ELF-1 (cell line): ENCODE results near the gene KIF6.

Experiments used
- DNase-seq: peaks from one replicate; pipeline ENCODE4 v3.0.0-alpha.2; 2016; ENCODE audit warnings: low read depth, low spot score

Gene KIF6

GRCh38 chr6:39321761-39322160, 403.4 kb downstream of the KIF6 start:
- DNase-seq, result no peak

DNA sequence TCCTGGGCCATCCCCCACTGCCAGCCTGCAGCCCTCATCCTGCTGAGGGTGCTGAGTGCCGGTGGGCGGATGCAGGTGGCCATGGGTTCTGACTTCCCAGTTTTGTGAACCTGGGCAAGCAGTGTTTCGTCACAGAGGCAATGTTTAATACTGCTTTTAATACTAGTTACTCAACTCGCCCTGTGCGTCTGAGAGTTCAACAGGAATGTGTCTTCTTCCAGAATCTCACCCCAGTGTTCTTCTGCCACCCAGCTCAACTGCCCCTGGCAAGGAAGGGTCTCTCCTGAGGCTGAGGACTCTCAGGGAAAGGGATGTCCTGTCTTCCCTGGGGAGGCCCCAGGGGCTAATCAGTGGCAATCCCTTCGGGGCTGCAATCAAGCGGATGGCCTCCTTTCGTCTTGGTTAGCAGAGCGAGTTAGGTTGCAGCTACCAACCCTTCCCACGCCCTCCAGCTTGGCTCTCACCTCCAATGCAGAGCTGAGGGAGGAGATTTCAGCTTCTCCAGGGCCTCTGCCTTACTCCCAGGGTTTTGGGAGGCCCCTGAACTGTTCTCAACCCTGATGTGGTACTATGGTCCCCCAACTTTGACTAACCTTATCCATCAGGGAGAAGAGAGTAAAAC, 404.7 kb downstream of the KIF6 start:
- DNase-seq, result no peak

GRCh38 chr6:39319621-39320362, 405.4 kb downstream of the KIF6 start:
- DNase-seq, result no peak

DNA sequence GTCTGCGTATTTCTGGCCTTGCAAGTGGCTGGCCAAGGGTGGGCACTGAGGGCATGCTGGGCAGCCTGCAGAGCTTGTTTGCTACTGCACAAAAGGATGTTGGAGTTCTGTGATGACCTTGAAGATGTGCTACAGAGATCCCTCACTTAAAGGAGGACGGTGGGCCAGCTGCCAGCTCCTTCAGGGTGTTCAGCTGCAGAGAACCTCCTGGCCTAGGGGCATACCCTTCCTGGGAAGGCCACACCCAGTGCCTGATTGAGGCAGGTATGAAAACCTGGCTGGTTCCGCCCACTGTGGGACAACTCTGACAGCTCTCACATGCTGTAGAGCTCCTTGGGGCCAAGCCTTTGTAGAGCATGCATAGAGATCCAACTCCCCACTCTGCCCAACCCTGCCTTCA, 408.0 kb downstream of the KIF6 start:
- no peak for DNase-seq

DNA sequence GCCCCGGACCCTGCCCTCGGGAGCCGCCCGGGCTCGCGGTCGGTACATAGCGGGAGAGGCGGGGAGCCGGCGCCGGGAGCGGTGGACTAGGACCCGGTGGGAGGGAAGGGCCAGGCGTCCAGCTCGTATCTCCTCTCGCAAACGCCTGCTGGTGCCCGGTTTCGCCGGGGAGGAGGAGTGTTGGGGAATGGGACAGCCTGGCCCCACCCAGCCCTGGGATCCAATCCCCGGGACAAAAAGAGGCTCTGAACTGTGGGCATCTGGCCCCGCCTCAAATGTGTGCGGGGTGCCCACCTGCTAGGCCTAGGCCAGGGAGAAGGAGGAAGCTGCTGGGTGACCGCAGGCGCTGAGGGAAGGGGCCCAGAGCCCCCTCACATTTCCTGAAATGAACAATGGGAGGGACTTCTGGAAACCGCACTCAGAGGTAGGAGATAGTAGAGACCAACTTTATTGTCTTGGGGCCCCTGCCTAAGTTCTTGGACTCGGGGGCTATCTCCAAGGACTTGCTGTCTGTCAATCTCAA, 410.9 kb downstream of the KIF6 start, which contains the start of gene KCNK17:
Gene KCNK17 (minus strand): TSS at position 147 of the 523 bp plus-strand sequence. CDS start 99 bp downstream, at position 48.
- no peak for DNase-seq

- no peak for DNase-seq
Measured at GRCh38 chr6:39313526-39314272, 411.5 kb downstream of the KIF6 start.

GRCh38 chr6:39312912-39313525, 412.2 kb downstream of the KIF6 start:
- DNase-seq, result no peak

DNA sequence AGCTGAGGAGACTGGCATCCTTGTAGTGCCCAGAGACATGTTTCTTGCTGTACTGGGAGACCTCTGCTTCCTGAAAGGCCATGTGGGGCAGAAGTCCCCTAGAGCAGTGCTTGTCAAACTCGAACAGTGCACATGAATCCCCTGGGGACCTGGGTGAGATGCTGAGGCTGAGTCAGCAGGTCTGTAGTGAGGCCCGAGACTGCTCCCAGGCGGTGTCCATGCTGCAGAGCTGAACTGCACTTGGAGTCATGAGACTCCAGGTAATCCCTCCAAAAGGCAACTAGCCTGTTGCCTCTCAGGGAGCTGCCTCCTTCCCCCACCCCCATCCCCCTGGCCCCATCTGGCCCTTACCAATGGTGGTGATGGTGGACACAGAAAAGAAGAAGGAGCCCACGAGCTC, 414.7 kb downstream of the KIF6 start:
- DNase-seq, result no peak

- DNase-seq, result peak; percentile 81
Measured at GRCh38 chr6:39309942-39310531, 415.2 kb downstream of the KIF6 start.

GRCh38 chr6:39307462-39307861, 417.7 kb downstream of the KIF6 start:
- no peak for DNase-seq

- no peak for DNase-seq
Measured at GRCh38 chr6:39304951-39305350, 420.3 kb downstream of the KIF6 start.

GRCh38 chr6:39303425-39304153, 421.6 kb downstream of the KIF6 start:
- DNase-seq, result no peak

DNA sequence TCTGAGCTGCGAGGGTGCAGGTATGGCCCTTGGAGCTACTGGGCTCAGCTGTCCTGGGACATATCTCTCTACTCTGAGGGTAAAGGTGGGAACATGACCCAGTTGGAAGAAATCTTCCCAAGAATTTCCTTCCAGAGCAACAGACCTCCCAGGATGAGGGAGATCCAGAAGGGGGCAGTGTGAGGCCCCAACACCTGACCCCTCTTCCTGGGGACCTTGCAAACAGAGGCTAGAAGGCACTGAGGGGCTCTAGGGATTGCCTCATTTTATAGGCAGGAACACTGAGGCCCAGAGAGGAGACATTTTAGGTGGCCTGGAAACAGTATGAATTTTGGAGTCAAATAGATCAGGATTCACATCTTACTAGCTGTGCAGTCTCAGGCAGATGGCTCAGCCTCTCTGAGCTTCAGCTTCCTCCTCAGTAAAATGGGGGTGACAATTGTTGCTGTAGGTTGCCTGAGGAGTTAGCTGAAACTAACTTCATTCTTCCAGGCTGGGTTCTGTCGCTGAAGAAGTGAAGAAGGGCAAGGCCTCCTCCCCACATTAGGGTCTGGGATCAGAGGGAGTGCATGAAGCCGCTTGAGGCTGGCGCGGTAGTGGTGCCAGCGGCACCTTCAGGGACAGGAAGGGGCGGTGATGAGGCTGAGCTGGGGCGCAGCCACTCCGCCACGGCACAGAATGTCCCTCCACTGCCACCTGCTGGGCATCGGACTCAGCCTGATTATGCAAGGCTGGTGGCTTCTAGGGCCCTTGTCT, 422.4 kb downstream of the KIF6 start:
- peak; percentile 91 for DNase-seq

GRCh38 chr6:39302011-39302410, 423.2 kb downstream of the KIF6 start:
- DNase-seq, result no peak

DNA sequence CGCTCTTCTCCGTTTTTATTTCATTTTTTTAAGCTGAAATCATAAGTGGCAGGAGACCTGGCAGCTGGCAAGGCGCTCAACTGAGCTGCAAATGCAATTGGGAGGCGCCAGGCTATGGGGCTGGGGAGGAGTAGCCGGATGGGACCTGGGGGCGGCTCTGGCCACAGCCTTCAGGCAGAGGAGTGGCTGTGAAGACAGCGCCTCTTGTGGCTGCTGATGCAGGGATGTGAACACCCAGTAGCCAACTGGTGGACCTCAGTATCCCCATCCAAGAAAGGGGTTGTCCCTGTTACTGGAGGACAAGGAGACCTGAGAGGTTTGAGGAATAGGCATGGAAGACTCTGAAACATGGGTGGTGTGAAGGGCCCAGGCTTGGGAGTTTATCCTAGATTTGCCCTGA, 423.6 kb downstream of the KIF6 start:
- DNase-seq, result peak; percentile 68

DNA sequence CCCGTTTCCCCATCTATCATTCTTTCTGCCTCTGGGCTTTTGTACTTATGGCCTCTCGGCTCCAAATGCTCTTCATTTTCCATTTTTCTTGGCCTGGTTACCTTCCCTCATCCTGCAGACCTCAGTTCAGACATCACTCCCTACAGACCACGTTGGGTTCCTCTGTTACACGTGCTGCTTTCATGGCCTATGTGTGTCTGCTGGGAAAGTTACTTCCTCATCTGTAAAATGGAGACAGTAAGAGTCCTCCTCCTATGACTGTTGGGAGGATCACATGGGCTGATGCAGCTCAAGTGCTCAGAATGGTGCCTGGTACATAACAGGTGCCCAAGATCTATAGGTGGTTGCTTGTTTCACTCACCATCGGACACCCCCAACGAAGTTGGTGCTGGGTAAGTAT, 424.5 kb downstream of the KIF6 start:
- DNase-seq, result no peak

- DNase-seq, result no peak
Measured at GRCh38 chr6:39298061-39298460, 427.1 kb downstream of the KIF6 start.

GRCh38 chr6:39296745-39297640, 428.2 kb downstream of the KIF6 start:
- no peak for DNase-seq

DNA sequence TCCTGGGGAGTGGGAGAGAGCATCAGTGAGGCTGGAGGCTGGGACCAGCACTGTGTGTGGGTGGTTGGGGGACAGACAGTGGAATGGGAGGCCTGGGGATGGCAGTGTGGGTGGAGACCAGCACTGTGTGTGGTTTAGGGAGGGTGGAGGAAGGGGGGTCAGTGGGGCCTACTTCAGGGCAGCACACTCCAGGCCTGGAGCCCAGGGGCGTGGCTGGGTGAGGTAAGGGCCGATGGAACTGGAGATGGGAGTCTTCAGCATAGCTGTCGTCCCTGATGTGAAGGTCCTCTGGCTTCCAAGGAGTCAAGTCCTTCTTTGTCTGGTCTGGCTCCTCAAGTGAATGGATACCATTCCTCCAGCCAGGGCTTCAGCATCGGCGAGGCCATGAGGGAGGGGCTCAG, 429.6 kb downstream of the KIF6 start:
- DNase-seq, result no peak
